Liver (tissue), 9 donors: ENCODE measurements around the gene RAB30. TPM values are rescaled to one million over a fixed set of nuclear protein-coding genes. Genes with fewer than 3 reads are reported as not detected.

Experiments used
- DNase-seq: peaks from one replicate; pipeline ENCODE4 v3.0.0-alpha.2; 2017; ENCODE audit warnings: low spot score
- H3K27ac ChIP-seq, 2 donors: one replicate each; pipeline ENCODE4 v1.7.0; 2013; ENCODE audit warnings: inconsistent platforms in 2 of 2, low read length in 2 of 2, control low read depth in 1 of 2, low read depth in 1 of 2, mild to moderate bottlenecking in 1 of 2
- H3K27me3 ChIP-seq, 4 donors: one replicate each; pipeline versions ENCODE4 v1.6.1 to v1.7.0; 2013; ENCODE audit warnings: low read length in 3 of 4, inconsistent platforms in 1 of 4, mild to moderate bottlenecking in 1 of 4, moderate library complexity in 1 of 4; ENCODE audit not compliant: control insufficient read depth in 4 of 4, insufficient read depth in 4 of 4
- H3K36me3 ChIP-seq, 4 donors: one replicate each; pipeline versions ENCODE4 v1.6.1 to v1.7.0; 2013; ENCODE audit warnings: low read length in 3 of 4, mild to moderate bottlenecking in 3 of 4, low read depth in 1 of 4, moderate library complexity in 1 of 4; ENCODE audit not compliant: control insufficient read depth in 4 of 4, insufficient read depth in 3 of 4
- H3K4me1 ChIP-seq, 4 donors: one replicate each; pipeline versions ENCODE4 v1.6.1 to v1.7.0; 2013; ENCODE audit warnings: low read length in 3 of 4, mild to moderate bottlenecking in 3 of 4, moderate library complexity in 1 of 4; ENCODE audit not compliant: control insufficient read depth in 4 of 4, insufficient read depth in 4 of 4
- H3K4me3 ChIP-seq, 3 donors: one replicate each; pipeline versions ENCODE4 v1.6.1 to v1.7.0; 2013; ENCODE audit warnings: low read length in 3 of 3, control low read depth in 1 of 3, low read depth in 1 of 3, mild to moderate bottlenecking in 1 of 3
- H3K9ac ChIP-seq, 2 donors: one replicate each; pipeline ENCODE4 v1.7.0; 2013; ENCODE audit warnings: low read length in 2 of 2, mild to moderate bottlenecking in 2 of 2, moderate library complexity in 2 of 2, control low read depth in 1 of 2, low read depth in 1 of 2
- H3K9me3 ChIP-seq, 4 donors: one replicate each; pipeline versions ENCODE4 v1.6.1 to v1.7.0; 2013; ENCODE audit warnings: low read length in 3 of 4; ENCODE audit not compliant: control insufficient read depth in 4 of 4
- EGR1 ChIP-seq, 2 donors: IDR thresholded peaks; 2 replicates each; pipeline ENCODE4 v1.6.1; 2016 to 2018; ENCODE audit warnings: antibody characterized with exemption in 2 of 2, low read depth in 2 of 2
- FOXA1 ChIP-seq: IDR thresholded peaks from 2 replicates; pipeline ENCODE4 v1.6.1; 2016; ENCODE audit warnings: antibody characterized with exemption
- FOXA2 ChIP-seq: IDR thresholded peaks from 2 replicates; pipeline ENCODE4 v1.6.1; 2016; ENCODE audit warnings: antibody characterized with exemption
- GABPA ChIP-seq, 2 donors: IDR thresholded peaks in 1 of 2; conservative IDR thresholded peaks in 1 of 2; 2 replicates each; pipeline ENCODE4 v1.6.1; 2016; ENCODE audit warnings: antibody characterized with exemption in 2 of 2, mild to moderate bottlenecking in 1 of 2, moderate library complexity in 1 of 2
- HNF4A ChIP-seq, 2 donors: conservative IDR thresholded peaks; 2 replicates each; pipeline ENCODE4 v1.6.1; 2016; ENCODE audit warnings: antibody characterized with exemption in 2 of 2, mild to moderate bottlenecking in 2 of 2
- HNF4G ChIP-seq: IDR thresholded peaks from 2 replicates; pipeline ENCODE4 v1.6.1; 2016; ENCODE audit warnings: antibody characterized with exemption
- JUND ChIP-seq, 2 donors: IDR thresholded peaks; 2 replicates each; pipeline ENCODE4 v1.6.1; 2016; ENCODE audit warnings: antibody characterized with exemption in 2 of 2
- NR2F2 ChIP-seq: IDR thresholded peaks from 2 replicates; pipeline ENCODE4 v1.6.1; 2016; ENCODE audit warnings: antibody characterized with exemption
- RAD21 ChIP-seq, 2 donors: IDR thresholded peaks; 2 replicates each; pipeline ENCODE4 v1.6.1; 2016; ENCODE audit warnings: antibody characterized with exemption in 2 of 2, mild to moderate bottlenecking in 2 of 2
- RXRA ChIP-seq, 2 donors: IDR thresholded peaks; 2 replicates each; pipeline ENCODE4 v1.6.1; 2017 to 2018; ENCODE audit warnings: antibody characterized with exemption in 2 of 2, mild to moderate bottlenecking in 1 of 2
- SP1 ChIP-seq: IDR thresholded peaks from 2 replicates; pipeline ENCODE4 v1.6.1; 2018; ENCODE audit warnings: antibody characterized with exemption, mild to moderate bottlenecking
- TAF1 ChIP-seq: conservative IDR thresholded peaks from 2 replicates; pipeline ENCODE4 v1.6.1; 2016; ENCODE audit warnings: antibody characterized with exemption, mild to moderate bottlenecking
- YY1 ChIP-seq: IDR thresholded peaks from 2 replicates; pipeline ENCODE4 v1.6.1; 2016; ENCODE audit warnings: antibody characterized with exemption, mild to moderate bottlenecking
- WGBS: extraction: QIAGEN DNeasy Blood & Tissue Kit; methylation state at CpG from one replicate; pipeline ENCODE4 v1.1.7; 2013; 5-methylcytosine and 5-hydroxymethylcytosine counted together
- polyA plus RNA-seq, 2 donors: library from polyadenylated mRNA; stranded (reverse) in 1 of 2; unstranded in 1 of 2; fragments of 200-250 nt in 1 of 2; fragments of >200 nt in 1 of 2; fragmentation: Nextera tagmentation in 1 of 2; extraction: Ambion mirVana in 1 of 2; gene quantifications; one replicate each; pipeline versions ENCODE4 v1.2.1 to v1.2.3, GENCODE V29; 2013 to 2015
- total RNA-seq, 2 donors: library from RNA; depleted of rRNA; stranded (reverse); fragments of >200 nt; gene quantifications; one replicate each; pipeline ENCODE4 v1.2.3, GENCODE V29; 2014
- TF ChIP-seq, protein P1 (sequence below): fragments of 150-350 bp; IDR thresholded peaks from 2 replicates; pipeline ENCODE4 v1.5.1; 2017; ENCODE audit warnings: improper control_type of control experiment, low read depth, low read length; ENCODE audit not compliant: missing input control
- TF ChIP-seq, protein P2 (sequence below): IDR thresholded peaks from 2 replicates; pipeline ENCODE4 v1.6.1; 2016; ENCODE audit warnings: antibody characterized with exemption, mild to moderate bottlenecking
- TF ChIP-seq, protein P3 (sequence below): IDR thresholded peaks from 2 replicates; pipeline ENCODE4 v1.6.1; 2016; ENCODE audit warnings: antibody characterized with exemption
- TF ChIP-seq, protein P4 (sequence below): IDR thresholded peaks from 2 replicates; pipeline ENCODE4 v1.6.1; 2016; ENCODE audit warnings: antibody characterized with exemption
- TF ChIP-seq, protein P5 (sequence below): IDR thresholded peaks from 2 replicates; pipeline ENCODE4 v1.6.1; 2016; ENCODE audit warnings: antibody characterized with exemption
- donor health status: healthy.
- donor health status: healthy.
- donor health status: healthy.
- donor health status: healthy.
- donor health status: healthy.

RAB30 gene
- total and polyA plus RNA-seq, 4 donors, result 2.4 to 5.4 (median 3.2) TPM

DNA sequence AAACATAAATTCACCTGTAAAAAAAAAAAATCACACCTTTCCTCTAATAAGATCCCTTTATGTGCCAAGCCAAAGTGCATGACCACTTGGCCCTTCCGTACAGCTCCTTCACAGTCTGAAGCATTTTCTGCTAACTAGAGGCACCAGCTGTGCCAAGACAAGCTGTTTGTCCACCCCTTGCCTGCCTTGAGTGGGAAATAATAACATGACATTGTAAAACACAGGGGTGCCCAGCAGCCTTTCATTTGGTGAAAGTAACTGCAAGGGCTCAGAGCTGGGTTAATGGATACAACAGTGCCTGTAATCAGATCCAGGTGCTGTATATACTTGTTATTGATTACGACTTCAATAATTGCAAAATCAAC is 110.9 kb downstream of the RAB30 start:
- TF ChIP-seq FOXA1 (no peak), FOXA2 (no peak), RXRA (IDR thresholded peaks at IDR 0.05) (no peak), JUND (IDR thresholded peaks at IDR 0.05) (no peak), SP1 (no peak), EGR1 (IDR thresholded peaks at IDR 0.05; ENCODE audit: low read depth in 2 of 2) (no peak), HNF4A (conservative IDR thresholded peaks at IDR 0.05) (no peak), HNF4G (no peak), NR2F2 (no peak), GABPA (IDR thresholded peaks at IDR 0.05 in 1 of 2, conservative IDR thresholded peaks at IDR 0.05 in 1 of 2) (no peak), RAD21 (IDR thresholded peaks at IDR 0.05) (no peak), TAF1 (no peak), YY1 (no peak)
- TF ChIP-seq, protein P1, sequence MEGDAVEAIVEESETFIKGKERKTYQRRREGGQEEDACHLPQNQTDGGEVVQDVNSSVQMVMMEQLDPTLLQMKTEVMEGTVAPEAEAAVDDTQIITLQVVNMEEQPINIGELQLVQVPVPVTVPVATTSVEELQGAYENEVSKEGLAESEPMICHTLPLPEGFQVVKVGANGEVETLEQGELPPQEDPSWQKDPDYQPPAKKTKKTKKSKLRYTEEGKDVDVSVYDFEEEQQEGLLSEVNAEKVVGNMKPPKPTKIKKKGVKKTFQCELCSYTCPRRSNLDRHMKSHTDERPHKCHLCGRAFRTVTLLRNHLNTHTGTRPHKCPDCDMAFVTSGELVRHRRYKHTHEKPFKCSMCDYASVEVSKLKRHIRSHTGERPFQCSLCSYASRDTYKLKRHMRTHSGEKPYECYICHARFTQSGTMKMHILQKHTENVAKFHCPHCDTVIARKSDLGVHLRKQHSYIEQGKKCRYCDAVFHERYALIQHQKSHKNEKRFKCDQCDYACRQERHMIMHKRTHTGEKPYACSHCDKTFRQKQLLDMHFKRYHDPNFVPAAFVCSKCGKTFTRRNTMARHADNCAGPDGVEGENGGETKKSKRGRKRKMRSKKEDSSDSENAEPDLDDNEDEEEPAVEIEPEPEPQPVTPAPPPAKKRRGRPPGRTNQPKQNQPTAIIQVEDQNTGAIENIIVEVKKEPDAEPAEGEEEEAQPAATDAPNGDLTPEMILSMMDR, result no peak
- TF ChIP-seq, protein P2, sequence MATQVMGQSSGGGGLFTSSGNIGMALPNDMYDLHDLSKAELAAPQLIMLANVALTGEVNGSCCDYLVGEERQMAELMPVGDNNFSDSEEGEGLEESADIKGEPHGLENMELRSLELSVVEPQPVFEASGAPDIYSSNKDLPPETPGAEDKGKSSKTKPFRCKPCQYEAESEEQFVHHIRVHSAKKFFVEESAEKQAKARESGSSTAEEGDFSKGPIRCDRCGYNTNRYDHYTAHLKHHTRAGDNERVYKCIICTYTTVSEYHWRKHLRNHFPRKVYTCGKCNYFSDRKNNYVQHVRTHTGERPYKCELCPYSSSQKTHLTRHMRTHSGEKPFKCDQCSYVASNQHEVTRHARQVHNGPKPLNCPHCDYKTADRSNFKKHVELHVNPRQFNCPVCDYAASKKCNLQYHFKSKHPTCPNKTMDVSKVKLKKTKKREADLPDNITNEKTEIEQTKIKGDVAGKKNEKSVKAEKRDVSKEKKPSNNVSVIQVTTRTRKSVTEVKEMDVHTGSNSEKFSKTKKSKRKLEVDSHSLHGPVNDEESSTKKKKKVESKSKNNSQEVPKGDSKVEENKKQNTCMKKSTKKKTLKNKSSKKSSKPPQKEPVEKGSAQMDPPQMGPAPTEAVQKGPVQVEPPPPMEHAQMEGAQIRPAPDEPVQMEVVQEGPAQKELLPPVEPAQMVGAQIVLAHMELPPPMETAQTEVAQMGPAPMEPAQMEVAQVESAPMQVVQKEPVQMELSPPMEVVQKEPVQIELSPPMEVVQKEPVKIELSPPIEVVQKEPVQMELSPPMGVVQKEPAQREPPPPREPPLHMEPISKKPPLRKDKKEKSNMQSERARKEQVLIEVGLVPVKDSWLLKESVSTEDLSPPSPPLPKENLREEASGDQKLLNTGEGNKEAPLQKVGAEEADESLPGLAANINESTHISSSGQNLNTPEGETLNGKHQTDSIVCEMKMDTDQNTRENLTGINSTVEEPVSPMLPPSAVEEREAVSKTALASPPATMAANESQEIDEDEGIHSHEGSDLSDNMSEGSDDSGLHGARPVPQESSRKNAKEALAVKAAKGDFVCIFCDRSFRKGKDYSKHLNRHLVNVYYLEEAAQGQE, result no peak
- TF ChIP-seq, protein P3, sequence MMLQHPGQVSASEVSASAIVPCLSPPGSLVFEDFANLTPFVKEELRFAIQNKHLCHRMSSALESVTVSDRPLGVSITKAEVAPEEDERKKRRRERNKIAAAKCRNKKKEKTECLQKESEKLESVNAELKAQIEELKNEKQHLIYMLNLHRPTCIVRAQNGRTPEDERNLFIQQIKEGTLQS, result no peak
- TF ChIP-seq, protein P4, sequence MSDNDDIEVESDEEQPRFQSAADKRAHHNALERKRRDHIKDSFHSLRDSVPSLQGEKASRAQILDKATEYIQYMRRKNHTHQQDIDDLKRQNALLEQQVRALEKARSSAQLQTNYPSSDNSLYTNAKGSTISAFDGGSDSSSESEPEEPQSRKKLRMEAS, result no peak
- TF ChIP-seq, protein P5, sequence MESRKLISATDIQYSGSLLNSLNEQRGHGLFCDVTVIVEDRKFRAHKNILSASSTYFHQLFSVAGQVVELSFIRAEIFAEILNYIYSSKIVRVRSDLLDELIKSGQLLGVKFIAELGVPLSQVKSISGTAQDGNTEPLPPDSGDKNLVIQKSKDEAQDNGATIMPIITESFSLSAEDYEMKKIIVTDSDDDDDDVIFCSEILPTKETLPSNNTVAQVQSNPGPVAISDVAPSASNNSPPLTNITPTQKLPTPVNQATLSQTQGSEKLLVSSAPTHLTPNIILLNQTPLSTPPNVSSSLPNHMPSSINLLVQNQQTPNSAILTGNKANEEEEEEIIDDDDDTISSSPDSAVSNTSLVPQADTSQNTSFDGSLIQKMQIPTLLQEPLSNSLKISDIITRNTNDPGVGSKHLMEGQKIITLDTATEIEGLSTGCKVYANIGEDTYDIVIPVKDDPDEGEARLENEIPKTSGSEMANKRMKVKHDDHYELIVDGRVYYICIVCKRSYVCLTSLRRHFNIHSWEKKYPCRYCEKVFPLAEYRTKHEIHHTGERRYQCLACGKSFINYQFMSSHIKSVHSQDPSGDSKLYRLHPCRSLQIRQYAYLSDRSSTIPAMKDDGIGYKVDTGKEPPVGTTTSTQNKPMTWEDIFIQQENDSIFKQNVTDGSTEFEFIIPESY, result no peak
- H3K9me3 ChIP-seq, result no peaks in the 10 kb centered on the region
- no peak overlapping the region for H3K27ac ChIP-seq
- H3K9ac ChIP-seq, result no peak overlapping the region
- H3K4me1 ChIP-seq, result no peaks in the 10 kb centered on the region
- H3K27me3 ChIP-seq, result no peaks in the 10 kb centered on the region
- no peak for DNase-seq
- 77% methylated on average over 2 of the region's 2 CpGs for WGBS
- H3K36me3 ChIP-seq, result no peaks in the 10 kb centered on the region
- no peak overlapping the region for H3K4me3 ChIP-seq
